ENCODE measurements around the gene KCNK5. TPM values are rescaled to one million over a fixed set of nuclear protein-coding genes. Genes with fewer than 3 reads are reported as not detected.

KCNK5 gene, protein sequence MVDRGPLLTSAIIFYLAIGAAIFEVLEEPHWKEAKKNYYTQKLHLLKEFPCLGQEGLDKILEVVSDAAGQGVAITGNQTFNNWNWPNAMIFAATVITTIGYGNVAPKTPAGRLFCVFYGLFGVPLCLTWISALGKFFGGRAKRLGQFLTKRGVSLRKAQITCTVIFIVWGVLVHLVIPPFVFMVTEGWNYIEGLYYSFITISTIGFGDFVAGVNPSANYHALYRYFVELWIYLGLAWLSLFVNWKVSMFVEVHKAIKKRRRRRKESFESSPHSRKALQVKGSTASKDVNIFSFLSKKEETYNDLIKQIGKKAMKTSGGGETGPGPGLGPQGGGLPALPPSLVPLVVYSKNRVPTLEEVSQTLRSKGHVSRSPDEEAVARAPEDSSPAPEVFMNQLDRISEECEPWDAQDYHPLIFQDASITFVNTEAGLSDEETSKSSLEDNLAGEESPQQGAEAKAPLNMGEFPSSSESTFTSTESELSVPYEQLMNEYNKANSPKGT
- total RNA-seq = not detected in 2 replicates
- long read RNA-seq = 0 reads

DNA sequence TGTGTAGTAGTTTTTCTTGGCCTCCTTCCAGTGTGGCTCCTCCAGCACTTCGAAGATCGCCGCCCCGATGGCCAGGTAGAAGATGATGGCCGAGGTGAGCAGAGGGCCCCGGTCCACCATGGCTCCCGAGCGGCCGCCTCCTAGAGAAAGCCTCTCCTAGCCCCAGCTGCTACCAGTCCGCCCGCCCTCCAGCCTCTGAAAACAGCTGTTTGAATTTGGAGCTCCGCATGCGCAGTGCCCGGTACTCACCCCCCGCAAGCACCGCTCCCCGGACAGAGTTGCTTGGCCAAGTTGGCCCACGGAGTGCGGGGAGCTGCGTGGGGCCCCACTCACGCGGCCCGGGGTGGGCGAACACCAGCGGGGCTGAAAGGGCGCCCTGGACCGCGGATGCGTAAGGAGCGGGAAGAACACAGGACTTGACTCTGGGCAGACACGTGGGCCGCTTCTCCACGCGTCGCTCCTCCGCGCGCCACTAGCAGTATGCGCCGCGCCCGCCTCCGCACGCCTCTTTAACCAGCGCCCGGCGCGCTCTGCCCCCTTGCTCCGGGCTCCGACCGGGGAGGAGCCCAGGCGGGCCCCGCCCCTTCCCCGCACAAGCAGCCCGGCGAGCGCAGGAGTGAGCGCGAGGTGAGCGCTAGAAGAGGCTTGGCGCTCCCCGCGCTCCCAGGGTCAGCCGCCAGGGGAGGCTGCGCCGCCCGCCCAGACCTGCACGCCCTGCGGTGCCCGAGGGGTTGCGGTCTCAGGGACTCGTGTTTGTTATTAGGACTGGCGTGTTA lies at the start of gene KCNK5:
Gene KCNK5, minus strand, starts transcription at position 484 of the 776 bp plus-strand sequence. Its CDS starts 364 bp downstream, at position 120.
- Mint-ChIP-seq H3K36me3 (ENCODE audit: unreplicated experiment) (no peaks in the 10 kb centered on the region), H3K27me3 (ENCODE audit: unreplicated experiment) (peaks cover 56% of the 10 kb centered on the region), H3K9me3 (ENCODE audit: unreplicated experiment) (no peaks in the 10 kb centered on the region), H3K4me3 (ENCODE audit: unreplicated experiment) (peak within 1 kb of the TSS; percentile 60), H3K4me1 (ENCODE audit: unreplicated experiment) (peaks cover 8% of the 10 kb centered on the region), H3K27ac (ENCODE audit: unreplicated experiment) (no peak within 1 kb of the TSS)
- TF ChIP-seq CTCF (IDR thresholded peaks at IDR 0.05) = peak; percentile 47
- DNase-seq (ENCODE audit: extremely low spot score, unreplicated experiment) = no peak

- no peaks in the 10 kb centered on the region for H3K36me3 Mint-ChIP-seq (ENCODE audit: unreplicated experiment)
- H3K4me1 Mint-ChIP-seq (ENCODE audit: unreplicated experiment) = no peaks in the 10 kb centered on the region
- no peak overlapping the region for H3K27ac Mint-ChIP-seq (ENCODE audit: unreplicated experiment)
- no peak for DNase-seq (ENCODE audit: extremely low spot score, unreplicated experiment)
- H3K27me3 Mint-ChIP-seq (ENCODE audit: unreplicated experiment) = peaks cover 5% of the 10 kb centered on the region
- no peak for TF ChIP-seq CTCF (IDR thresholded peaks at IDR 0.05)
- H3K4me3 Mint-ChIP-seq (ENCODE audit: unreplicated experiment) = no peak overlapping the region
- H3K9me3 Mint-ChIP-seq (ENCODE audit: unreplicated experiment) = no peaks in the 10 kb centered on the region
Observed at GRCh38 chr6:39276379-39276995, 47.2 kb upstream of the KCNK5 start.

GRCh38 chr6:39274903-39275302 lies 45.6 kb upstream of the KCNK5 start:
- H3K27ac Mint-ChIP-seq (ENCODE audit: unreplicated experiment) = no peak overlapping the region
- H3K4me1 Mint-ChIP-seq (ENCODE audit: unreplicated experiment) = no peaks in the 10 kb centered on the region
- DNase-seq (ENCODE audit: extremely low spot score, unreplicated experiment) = no peak
- H3K27me3 Mint-ChIP-seq (ENCODE audit: unreplicated experiment) = peaks cover 5% of the 10 kb centered on the region
- H3K36me3 Mint-ChIP-seq (ENCODE audit: unreplicated experiment) = no peaks in the 10 kb centered on the region
- H3K4me3 Mint-ChIP-seq (ENCODE audit: unreplicated experiment) = no peak overlapping the region
- H3K9me3 Mint-ChIP-seq (ENCODE audit: unreplicated experiment) = no peaks in the 10 kb centered on the region
- TF ChIP-seq CTCF (IDR thresholded peaks at IDR 0.05) = no peak

DNA sequence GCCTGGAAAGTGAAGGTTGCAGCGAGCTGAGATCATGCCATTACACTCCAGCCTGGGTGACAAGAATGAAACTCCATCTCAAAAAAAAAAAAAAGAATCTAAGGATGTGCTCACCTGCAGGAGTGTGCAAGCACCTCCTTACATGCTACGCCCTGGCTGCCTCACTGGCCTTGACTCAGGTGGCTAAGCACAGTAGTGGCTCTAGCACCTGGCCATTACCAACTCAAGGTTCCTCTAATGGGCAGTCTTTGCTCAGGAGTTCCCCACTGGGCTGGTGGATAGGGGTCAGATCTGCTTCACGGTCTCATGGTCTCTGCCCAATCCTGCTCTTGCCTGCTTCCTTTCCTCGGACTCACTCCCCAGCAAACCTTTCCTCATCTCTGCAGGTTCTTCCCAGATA lies 45.2 kb upstream of the KCNK5 start:
- Mint-ChIP-seq H3K4me1 (ENCODE audit: unreplicated experiment) (no peaks in the 10 kb centered on the region), H3K27ac (ENCODE audit: unreplicated experiment) (no peak overlapping the region), H3K27me3 (ENCODE audit: unreplicated experiment) (peaks cover 5% of the 10 kb centered on the region), H3K9me3 (ENCODE audit: unreplicated experiment) (no peaks in the 10 kb centered on the region), H3K4me3 (ENCODE audit: unreplicated experiment) (no peak overlapping the region), H3K36me3 (ENCODE audit: unreplicated experiment) (no peaks in the 10 kb centered on the region)
- no peak for DNase-seq (ENCODE audit: extremely low spot score, unreplicated experiment)
- TF ChIP-seq CTCF (IDR thresholded peaks at IDR 0.05) = no peak

Measured in osteocyte (in vitro differentiated cells).